GM12878 (cell line): ENCODE data around the gene LRRC23. TPM values are rescaled to one million over a fixed set of nuclear protein-coding genes. Genes with fewer than 3 reads are reported as not detected.

Experiments
- ATAC-seq: fragments of 200-7000 bp; cut with Tn5 transposase; 3 replicates; pipeline ENCODE4 v1.9.1; 2020; ENCODE audit warnings: mild to moderate bottlenecking, moderate library complexity
- BruUV-seq: library from RNA; stranded (reverse); fragments of 400-500 nt; replicated peaks from 2 replicates; lab custom pipeline; 2021; lab: Mats Ljungman, UMichigan
- CTCF ChIA-PET: fragments of 300-600 bp; sonication (Branson Sonifier 250); formaldehyde crosslinking; extraction: SDS; loops from one replicate; lab custom pipeline; 2021; ENCODE audit warnings: inconsistent platforms; lab: Yijun Ruan, JAX
- POLR2A ChIA-PET: fragments of 350-600 bp; formaldehyde crosslinking; extraction: SDS; loops from one replicate; lab custom pipeline; 2021; ENCODE audit warnings: inconsistent platforms; lab: Charles Lee
- RAD21 ChIA-PET: fragments of 300-600 bp; sonication (Branson Sonifier 250); formaldehyde crosslinking; loops from one replicate; lab custom pipeline; 2023; ENCODE audit warnings: antibody characterized with exemption; ENCODE audit not compliant: unreplicated experiment; lab: Charles Lee
- SMC1A ChIA-PET: fragments of 300-600 bp; sonication (Branson Sonifier 250); formaldehyde crosslinking; loops from one replicate; lab custom pipeline; 2023; ENCODE audit not compliant: unreplicated experiment, uncharacterized antibody; lab: Charles Lee
- DNase-seq: peaks from one replicate; pipeline ENCODE4 v3.0.0-alpha.2; 2011; ENCODE audit warnings: low read depth, low spot score
- FAIRE-seq: peaks from 3 replicates; lab custom pipeline; 2011; peaks lifted over from hg19 to GRCh38; lab: Jason Lieb, UNC
- H2AFZ ChIP-seq: 2 replicates; pipeline ENCODE4 v1.6.0; 2011; ENCODE audit warnings: low read depth, low read length, control low read depth; ENCODE audit not compliant: control insufficient read depth
- H3K27ac ChIP-seq: 2 replicates; pipeline ENCODE4 v1.5.1; 2011; ENCODE audit warnings: control low read depth; ENCODE audit not compliant: control insufficient read depth, insufficient read depth
- H3K27me3 ChIP-seq, 2 experiments: replicated peaks in 1 of 2; 2 replicates each; pipeline versions ENCODE4 v1.6.0 to v1.6.1; 2011; ENCODE audit warnings: low read length in 1 of 2; ENCODE audit not compliant: control insufficient read depth in 2 of 2, insufficient read depth in 2 of 2
- H3K36me3 ChIP-seq, 2 experiments: 2 replicates each; pipeline ENCODE4 v1.5.1; 2011; ENCODE audit warnings: low read length in 1 of 2; ENCODE audit not compliant: control insufficient read depth in 2 of 2, insufficient read depth in 2 of 2
- H3K4me1 ChIP-seq: 2 replicates; pipeline ENCODE4 v1.6.1; 2011; ENCODE audit warnings: mild to moderate bottlenecking, low read length, moderate library complexity, mixed read lengths; ENCODE audit not compliant: control insufficient read depth, insufficient read depth
- H3K4me2 ChIP-seq: 2 replicates; pipeline ENCODE4 v1.6.0; 2011; ENCODE audit warnings: control low read depth; ENCODE audit not compliant: control insufficient read depth, insufficient read depth
- H3K4me3 ChIP-seq: fragments of 200-600 bp; sonication (generic); 2 replicates; pipeline ENCODE4 v1.5.1; 2016
- H3K79me2 ChIP-seq: 2 replicates; pipeline ENCODE4 v1.6.0; 2011; ENCODE audit warnings: low read length; ENCODE audit not compliant: control insufficient read depth, insufficient read depth
- H3K9ac ChIP-seq: 2 replicates; pipeline ENCODE4 v1.8.0; 2011; ENCODE audit warnings: low read length, control low read depth, mixed read lengths; ENCODE audit not compliant: control insufficient read depth, insufficient read depth
- H3K9me3 ChIP-seq: replicated peaks from 3 replicates; pipeline ENCODE4 v1.5.1; 2011; ENCODE audit warnings: mild to moderate bottlenecking, low read length; ENCODE audit not compliant: control insufficient read depth, insufficient read depth
- H4K20me1 ChIP-seq: 2 replicates; pipeline ENCODE4 v1.6.0; 2011; ENCODE audit not compliant: control insufficient read depth, insufficient read depth
- HDAC2 ChIP-seq: fragments of 200-600 bp; sonication (generic); IDR thresholded peaks from 2 replicates; pipeline ENCODE4 v1.6.1; 2017
- HDAC6 ChIP-seq: fragments of 200-600 bp; sonication (generic); IDR thresholded peaks from one replicate; pipeline ENCODE4 v1.8.0; 2017; ENCODE audit warnings: antibody characterized with exemption; ENCODE audit not compliant: unreplicated experiment
- MTA3 ChIP-seq: IDR thresholded peaks from 2 replicates; pipeline ENCODE4 v1.6.1; 2012; ENCODE audit warnings: low read length, inconsistent platforms, borderline replicate concordance
- MYC ChIP-seq: IDR thresholded peaks from 2 replicates; pipeline ENCODE4 v1.6.1; 2011; ENCODE audit warnings: mild to moderate bottlenecking, low read length, moderate library complexity, inconsistent platforms; ENCODE audit not compliant: insufficient read depth, insufficient replicate concordance, insufficient read length, severe bottlenecking
- NRF1 ChIP-seq: conservative IDR thresholded peaks from 2 replicates; pipeline ENCODE4 v1.6.1; 2011; ENCODE audit warnings: mild to moderate bottlenecking, low read depth, low read length, improper control_type of control experiment
- RB1 ChIP-seq: fragments of 450-650 bp; formaldehyde crosslinking; IDR thresholded peaks from 2 replicates; pipeline ENCODE4 v1.6.1; 2017; ENCODE audit warnings: mild to moderate bottlenecking, borderline replicate concordance
- SIN3A ChIP-seq: IDR thresholded peaks from 2 replicates; pipeline ENCODE4 v1.6.1; 2012; ENCODE audit warnings: low read depth, low read length, improper control_type of control experiment
- STAT1 ChIP-seq: fragments of 450-650 bp; conservative IDR thresholded peaks from 2 replicates; pipeline ENCODE4 v1.6.1; 2014; ENCODE audit warnings: antibody characterized with exemption, mild to moderate bottlenecking
- WGBS: methylation state at CpG from one replicate; pipeline ENCODE4 v1.1.6; 2016; ENCODE audit warnings: low lambda C conversion rate; ENCODE audit not compliant: insufficient replicate concordance, insufficient coverage; ENCODE audit errors: missing lambda C conversion rate; 5-methylcytosine and 5-hydroxymethylcytosine counted together
- in situ Hi-C: fragments of 300-500 bp; cut with MboI; formaldehyde crosslinking; loops from 9 replicates; pipeline ENCODE4 v1.14.3; 2018; ENCODE audit warnings: mixed read lengths
- intact Hi-C: fragments of 100-400 bp; cut with micrococcal nuclease; formaldehyde crosslinking; loops from one replicate; pipeline ENCODE4 v1.14.2; 2022; ENCODE audit not compliant: unreplicated experiment
- polyA plus RNA-seq, 11 experiments: library from polyadenylated mRNA; depleted of rRNA in 4 of 11; unstranded in 6 of 11; stranded (reverse) in 5 of 11; fragments of >200 nt; fragmentation: Nextera tagmentation in 4 of 11; fragmentation: Illumina TruSeq in 1 of 11; extraction: Ambion mirVana in 4 of 11; extraction: Trizol in 1 of 11; gene quantifications; 1 replicate in 1 of 11; 2 replicates in 10 of 11; pipeline versions ENCODE4 v1.2.1 to v1.2.3, GENCODE V29; 2011 to 2016; ENCODE audit warnings: inconsistent platforms in 2 of 11, missing spikeins in 2 of 11, low read depth in 1 of 11
- total RNA-seq, 4 experiments: library from RNA; depleted of rRNA in 3 of 4; stranded (reverse); fragments of >200 nt in 3 of 4; fragmentation: Illumina TruSeq in 1 of 4; extraction: Trizol in 1 of 4; gene quantifications; 2 replicates each; pipeline versions ENCODE4 v1.2.1 to v1.2.3, GENCODE V29; 2013 to 2021

LRRC23 gene
- total and polyA plus RNA-seq, 10 of the 15 experiments (the other 5 are each of a cell fraction or from before 2014, with no cell fraction given): 1.4 to 6.9 (median 3.4) TPM

- intact Hi-C loops (no loop called here), in situ Hi-C loops (no loop called here)
- ChIA-PET RAD21 (interaction anchor here (0.8 to 1.5 kb wide), 2 partner anchors 27 to 33 kb away, joined by 3 to 4 read pairs; no protein-coding TSS in a partner anchor), CTCF (interaction anchor here (0.8 to 2.6 kb wide), 5 partner anchors 9 to 33 kb away, joined by 3 to 15 read pairs (median 4); partner anchors contain the start of gene SPSB2), POLR2A (interaction anchor here (0.9 to 1.3 kb wide), 3 partner anchors 9 to 30 kb away, joined by 3 to 4 read pairs (median 3); partner anchors contain the start of gene SPSB2), SMC1A (interaction anchor here (0.8 kb wide), 1 partner anchor 9 kb away, joined by 3 read pairs; no protein-coding TSS in a partner anchor)
- 83% methylated on average over 4 of the region's 4 CpGs for WGBS
- Histone ChIP-seq H3K9ac (no peak overlapping the region), H3K36me3 (no peaks in the 10 kb centered on the region), H4K20me1 (no peaks in the 10 kb centered on the region), H3K27me3 (no peaks in the 10 kb centered on the region), H3K9me3 (no peaks in the 10 kb centered on the region), H3K4me1 (peaks cover 7% of the 10 kb centered on the region; the same call in 1 of the 2 replicates), H2AFZ (no peak overlapping the region), H3K79me2 (no peaks in the 10 kb centered on the region), H3K4me3 (no peak overlapping the region), H3K27ac (no peak overlapping the region), H3K4me2 (no peak overlapping the region)
- no peak for FAIRE-seq
- no peak for ATAC-seq
- DNase-seq: no peak
- TF ChIP-seq STAT1 (no peak), MYC (no peak), HDAC6 (no peak), HDAC2 (no peak), NRF1 (no peak), MTA3 (no peak), SIN3A (no peak), RB1 (no peak)
- no TSS peak for BruUV-seq
These were observed 2.2 kb upstream of the LRRC23 start for GRCh38 chr12:6902448-6902847.
